SK-N-SH treated with all-trans-retinoic acid at 6 μM for 48 hours (cell line): ENCODE data around the gene MRPL9.

ENCODE experiments used
- ATAC-seq: fragments of 200-7000 bp; cut with Tn5 transposase; 3 replicates; pipeline ENCODE4 v1.9.1; 2020; ENCODE audit warnings: mild to moderate bottlenecking, moderate library complexity
- ARNTL ChIP-seq: fragments of 450-650 bp; formaldehyde crosslinking; IDR thresholded peaks from 2 replicates; pipeline ENCODE4 v1.5.0; 2020; ENCODE audit warnings: low read depth, mild to moderate bottlenecking, moderate library complexity, borderline replicate concordance
- BACH2 ChIP-seq: fragments of 250-450 bp; sonication (Bioruptor Pico); IDR thresholded peaks from 2 replicates; pipeline ENCODE4 v1.9.0; 2021; ENCODE audit warnings: mild to moderate bottlenecking, borderline replicate concordance
- CREB5 ChIP-seq: fragments of 250-450 bp; sonication (Bioruptor Pico); IDR thresholded peaks from 2 replicates; pipeline ENCODE4 v1.5.1; 2020; ENCODE audit warnings: low read depth, mild to moderate bottlenecking, moderate library complexity
- CSDC2 ChIP-seq: fragments of 250-450 bp; sonication (Bioruptor Pico); IDR thresholded peaks from 2 replicates; pipeline ENCODE4 v1.5.0; 2020; ENCODE audit warnings: mild to moderate bottlenecking, moderate library complexity
- ESRRG ChIP-seq: fragments of 250-450 bp; sonication (Bioruptor Pico); IDR thresholded peaks from 2 replicates; pipeline ENCODE4 v1.6.1; 2021; ENCODE audit warnings: mild to moderate bottlenecking
- OSR1 ChIP-seq: fragments of 250-450 bp; sonication (Bioruptor Pico); IDR thresholded peaks from 2 replicates; pipeline ENCODE4 v1.8.0; 2022; ENCODE audit warnings: moderate library complexity, mild to moderate bottlenecking, inconsistent platforms
- PATZ1 ChIP-seq: fragments of 250-450 bp; sonication (Bioruptor Pico); IDR thresholded peaks from 2 replicates; pipeline ENCODE4 v1.8.0; 2020; ENCODE audit warnings: mild to moderate bottlenecking, moderate library complexity, borderline replicate concordance
- POU6F1 ChIP-seq: fragments of 250-450 bp; sonication (Bioruptor Pico); IDR thresholded peaks from 2 replicates; pipeline ENCODE4 v1.8.0; 2021; ENCODE audit warnings: low read depth, mild to moderate bottlenecking, moderate library complexity, borderline replicate concordance
- PPARA ChIP-seq: fragments of 250-450 bp; sonication (Bioruptor Pico); IDR thresholded peaks from 2 replicates; pipeline ENCODE4 v1.5.0; 2020; ENCODE audit warnings: mild to moderate bottlenecking, borderline replicate concordance
- RARB ChIP-seq: fragments of 250-450 bp; sonication (Bioruptor Pico); IDR thresholded peaks from 2 replicates; pipeline ENCODE4 v1.8.0; 2021; ENCODE audit warnings: mild to moderate bottlenecking, moderate library complexity
- SNAI2 ChIP-seq: fragments of 250-450 bp; sonication (Bioruptor Pico); IDR thresholded peaks from 2 replicates; pipeline ENCODE4 v1.5.0; 2020; ENCODE audit warnings: mild to moderate bottlenecking, moderate library complexity
- TCF4 ChIP-seq: fragments of 250-450 bp; sonication (Bioruptor Pico); IDR thresholded peaks from 2 replicates; pipeline ENCODE4 v1.8.0; 2021; ENCODE audit warnings: mild to moderate bottlenecking, moderate library complexity, borderline replicate concordance
- TOX ChIP-seq: fragments of 250-450 bp; sonication (Bioruptor Pico); IDR thresholded peaks from 2 replicates; pipeline ENCODE4 v1.8.0; 2021; ENCODE audit warnings: mild to moderate bottlenecking, moderate library complexity, borderline replicate concordance
- TSHZ2 ChIP-seq: fragments of 250-450 bp; sonication (Bioruptor Pico); IDR thresholded peaks from 2 replicates; pipeline ENCODE4 v1.5.0; 2020; ENCODE audit warnings: mild to moderate bottlenecking, moderate library complexity
- ZC3H10 ChIP-seq: fragments of 250-450 bp; sonication (Bioruptor Pico); IDR thresholded peaks from 2 replicates; pipeline ENCODE4 v1.5.1; 2021; ENCODE audit warnings: mild to moderate bottlenecking, moderate library complexity
- ZFP3 ChIP-seq: fragments of 250-450 bp; sonication (Bioruptor Pico); IDR thresholded peaks from 2 replicates; pipeline ENCODE4 v1.5.0; 2020; ENCODE audit warnings: mild to moderate bottlenecking, moderate library complexity
- ZFP30 ChIP-seq: fragments of 450-650 bp; formaldehyde crosslinking; IDR thresholded peaks from 2 replicates; pipeline ENCODE4 v1.5.0; 2022; ENCODE audit warnings: mild to moderate bottlenecking, moderate library complexity
- ZNF565 ChIP-seq: fragments of 450-650 bp; formaldehyde crosslinking; conservative IDR thresholded peaks from 2 replicates; pipeline ENCODE4 v1.5.0; 2020; ENCODE audit warnings: low read depth, mild to moderate bottlenecking, moderate library complexity
- ZNF70 ChIP-seq: fragments of 450-650 bp; formaldehyde crosslinking; IDR thresholded peaks from 2 replicates; pipeline ENCODE4 v1.5.0; 2020; ENCODE audit warnings: mild to moderate bottlenecking, moderate library complexity

MRPL9 gene

GRCh38 chr1:151756291-151756690 is 7.0 kb downstream of the MRPL9 start (continued):
- TF ChIP-seq CREB5, result no peak
- no peak for TF ChIP-seq ZFP3 (CRISPR knock-in tag)

- no peak for TF ChIP-seq ARNTL (CRISPR knock-in tag)
- no peak for ATAC-seq
These were observed 21.8 kb downstream of the MRPL9 start for GRCh38 chr1:151741516-151741915.

GRCh38 chr1:151739590-151740355 is 23.5 kb downstream of the MRPL9 start:
- no peak for ATAC-seq
- TF ChIP-seq ESRRG (CRISPR knock-in tag) (no peak), RARB (CRISPR knock-in tag) (no peak), TCF4 (no peak), ZFP3 (CRISPR knock-in tag) (no peak), PATZ1 (CRISPR knock-in tag) (no peak), ZNF565 (no peak), POU6F1 (no peak)

- no peak for ATAC-seq
- TF ChIP-seq ZC3H10 (no peak), TOX (CRISPR knock-in tag) (no peak), ESRRG (CRISPR knock-in tag) (no peak), BACH2 (CRISPR knock-in tag) (no peak), OSR1 (CRISPR knock-in tag) (no peak), ZFP3 (CRISPR knock-in tag) (no peak), CREB5 (no peak), ZFP30 (CRISPR knock-in tag) (no peak), PPARA (CRISPR knock-in tag) (no peak), ZNF70 (CRISPR knock-in tag) (no peak), TSHZ2 (CRISPR knock-in tag) (no peak), ZNF565 (no peak), PATZ1 (CRISPR knock-in tag) (no peak), SNAI2 (CRISPR knock-in tag) (no peak), CSDC2 (CRISPR knock-in tag) (no peak)
These were observed 25.8 kb downstream of the MRPL9 start for GRCh38 chr1:151737479-151737878.
